Parathyroid adenoma (tissue), 2 donors: Measurements from ENCODE around the gene TMEM121.

Experiments used
- H2AFZ ChIP-seq: fragments of 300-600 bp; sonication (generic); one replicate; pipeline ENCODE4 v1.7.0; 2017; ENCODE audit warnings: antibody characterized with exemption, mild to moderate bottlenecking
- H3K27ac ChIP-seq: fragments of 300-600 bp; sonication (generic); one replicate; pipeline ENCODE4 v1.7.0; 2017
- H3K27me3 ChIP-seq: fragments of 300-600 bp; sonication (generic); one replicate; pipeline ENCODE4 v1.7.0; 2017; ENCODE audit warnings: low read length; ENCODE audit not compliant: control insufficient read depth, insufficient read depth
- H3K36me3 ChIP-seq: fragments of 300-600 bp; sonication (generic); one replicate; pipeline ENCODE4 v1.7.0; 2017; ENCODE audit warnings: low read length; ENCODE audit not compliant: control insufficient read depth, insufficient read depth
- H3K4me1 ChIP-seq: fragments of 300-600 bp; sonication (generic); one replicate; pipeline ENCODE4 v1.7.0; 2017; ENCODE audit warnings: control low read depth
- H3K4me2 ChIP-seq: fragments of 300-600 bp; sonication (generic); one replicate; pipeline ENCODE4 v1.7.0; 2017; ENCODE audit warnings: low read length
- H3K4me3 ChIP-seq: fragments of 300-600 bp; sonication (generic); one replicate; pipeline ENCODE4 v1.7.0; 2017; ENCODE audit warnings: low read depth, low read length
- H3K79me2 ChIP-seq: fragments of 300-600 bp; sonication (generic); one replicate; pipeline ENCODE4 v1.7.0; 2017; ENCODE audit warnings: control low read depth
- H3K9ac ChIP-seq: fragments of 300-600 bp; sonication (generic); one replicate; pipeline ENCODE4 v1.7.0; 2017; ENCODE audit warnings: mild to moderate bottlenecking
- H3K9me3 ChIP-seq: fragments of 300-600 bp; sonication (generic); one replicate; pipeline ENCODE4 v1.7.0; 2017; ENCODE audit warnings: low read length; ENCODE audit not compliant: control insufficient read depth
- TF ChIP-seq, protein P1 (sequence below): fragments of 300-600 bp; sonication (generic); IDR thresholded peaks from one replicate; pipeline ENCODE4 v1.7.0; 2017; ENCODE audit warnings: antibody characterized with exemption, mild to moderate bottlenecking
- donor health status: primary hyperparathyroidism.

TMEM121 gene

DNA sequence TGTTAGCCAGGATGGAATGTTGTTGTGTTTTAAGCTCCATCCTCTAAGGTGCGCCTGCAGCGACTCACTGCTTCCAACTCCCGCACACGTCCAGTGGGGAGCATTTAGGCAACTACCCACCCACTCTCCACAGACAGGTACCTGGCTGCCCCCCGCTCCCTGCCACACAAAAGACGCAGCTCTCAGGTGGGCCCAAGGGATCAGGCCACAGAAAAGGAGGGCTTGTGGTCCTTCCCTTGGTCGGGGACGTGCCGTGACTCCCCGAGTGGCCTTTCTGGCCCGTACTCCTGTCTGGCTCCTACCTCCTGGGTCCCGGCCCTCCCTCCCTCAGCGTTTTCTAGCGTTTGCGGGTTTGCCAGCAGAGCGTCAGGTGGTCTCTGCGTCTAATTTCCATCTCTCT, 19.1 kb upstream of the TMEM121 start:
- H3K9ac ChIP-seq: no peak overlapping the region
- H3K27ac ChIP-seq: no peak overlapping the region
- H3K79me2 ChIP-seq: no peaks in the 10 kb centered on the region
- no peaks in the 10 kb centered on the region for H3K9me3 ChIP-seq
- H3K36me3 ChIP-seq: no peaks in the 10 kb centered on the region
- H2AFZ ChIP-seq: no peak overlapping the region
- no peak overlapping the region for H3K4me3 ChIP-seq
- no peaks in the 10 kb centered on the region for H3K27me3 ChIP-seq
- no peak overlapping the region for H3K4me2 ChIP-seq
- TF ChIP-seq, protein P1, sequence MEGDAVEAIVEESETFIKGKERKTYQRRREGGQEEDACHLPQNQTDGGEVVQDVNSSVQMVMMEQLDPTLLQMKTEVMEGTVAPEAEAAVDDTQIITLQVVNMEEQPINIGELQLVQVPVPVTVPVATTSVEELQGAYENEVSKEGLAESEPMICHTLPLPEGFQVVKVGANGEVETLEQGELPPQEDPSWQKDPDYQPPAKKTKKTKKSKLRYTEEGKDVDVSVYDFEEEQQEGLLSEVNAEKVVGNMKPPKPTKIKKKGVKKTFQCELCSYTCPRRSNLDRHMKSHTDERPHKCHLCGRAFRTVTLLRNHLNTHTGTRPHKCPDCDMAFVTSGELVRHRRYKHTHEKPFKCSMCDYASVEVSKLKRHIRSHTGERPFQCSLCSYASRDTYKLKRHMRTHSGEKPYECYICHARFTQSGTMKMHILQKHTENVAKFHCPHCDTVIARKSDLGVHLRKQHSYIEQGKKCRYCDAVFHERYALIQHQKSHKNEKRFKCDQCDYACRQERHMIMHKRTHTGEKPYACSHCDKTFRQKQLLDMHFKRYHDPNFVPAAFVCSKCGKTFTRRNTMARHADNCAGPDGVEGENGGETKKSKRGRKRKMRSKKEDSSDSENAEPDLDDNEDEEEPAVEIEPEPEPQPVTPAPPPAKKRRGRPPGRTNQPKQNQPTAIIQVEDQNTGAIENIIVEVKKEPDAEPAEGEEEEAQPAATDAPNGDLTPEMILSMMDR: no peak
- H3K4me1 ChIP-seq: no peaks in the 10 kb centered on the region

DNA sequence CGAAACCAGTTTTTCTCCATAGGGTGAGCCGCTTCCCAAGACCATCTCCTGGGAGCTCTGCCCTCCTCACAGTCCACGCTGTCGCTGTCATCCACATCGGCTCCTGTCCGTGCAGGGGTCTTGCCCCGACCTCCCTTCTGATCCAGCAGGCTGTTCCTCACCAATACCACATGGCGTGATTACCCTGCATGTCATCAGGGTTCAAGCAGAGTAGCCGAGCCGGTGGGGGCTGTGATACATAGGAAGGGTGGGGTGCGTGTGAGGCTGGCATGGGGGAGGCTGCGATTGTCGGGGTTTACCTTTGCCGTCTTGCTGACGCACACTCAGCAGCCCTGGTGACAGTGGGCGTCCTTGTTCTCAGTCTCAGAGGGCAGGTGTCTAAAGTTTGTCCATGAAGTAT, 18.3 kb upstream of the TMEM121 start:
- Histone ChIP-seq H3K4me3 (no peak overlapping the region), H3K9ac (no peak overlapping the region), H3K79me2 (no peaks in the 10 kb centered on the region), H3K27ac (no peak overlapping the region), H3K36me3 (no peaks in the 10 kb centered on the region), H3K27me3 (no peaks in the 10 kb centered on the region), H3K9me3 (no peaks in the 10 kb centered on the region), H3K4me1 (no peaks in the 10 kb centered on the region), H2AFZ (no peak overlapping the region), H3K4me2 (no peak overlapping the region)
- TF ChIP-seq, protein P1: no peak

DNA sequence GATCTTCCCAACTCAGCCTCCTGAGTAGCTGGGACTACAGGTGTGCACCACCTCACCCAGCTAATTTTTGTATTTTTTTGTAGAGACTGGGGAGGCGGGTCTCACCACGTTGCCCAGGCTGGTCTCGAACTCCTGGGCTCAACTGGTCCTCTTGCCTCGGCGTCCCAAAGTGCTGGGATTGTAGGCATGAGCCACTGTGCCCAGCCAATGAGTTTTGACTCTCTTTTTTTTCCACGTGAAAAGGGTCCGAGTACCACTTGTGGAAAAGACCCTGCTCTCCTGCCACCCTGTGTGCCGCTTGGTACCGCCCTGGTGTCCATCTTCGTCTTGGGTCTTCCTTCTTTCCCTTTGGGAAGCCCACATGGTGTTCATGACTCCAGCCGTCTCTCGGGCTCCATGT, 17.8 kb upstream of the TMEM121 start:
- Histone ChIP-seq H3K27me3 (no peaks in the 10 kb centered on the region), H3K27ac (no peak overlapping the region), H3K4me2 (no peak overlapping the region), H3K4me3 (no peak overlapping the region), H3K4me1 (no peaks in the 10 kb centered on the region), H3K9me3 (no peaks in the 10 kb centered on the region), H3K79me2 (no peaks in the 10 kb centered on the region), H3K9ac (no peak overlapping the region), H2AFZ (no peak overlapping the region), H3K36me3 (no peaks in the 10 kb centered on the region)
- TF ChIP-seq, protein P1: no peak

DNA sequence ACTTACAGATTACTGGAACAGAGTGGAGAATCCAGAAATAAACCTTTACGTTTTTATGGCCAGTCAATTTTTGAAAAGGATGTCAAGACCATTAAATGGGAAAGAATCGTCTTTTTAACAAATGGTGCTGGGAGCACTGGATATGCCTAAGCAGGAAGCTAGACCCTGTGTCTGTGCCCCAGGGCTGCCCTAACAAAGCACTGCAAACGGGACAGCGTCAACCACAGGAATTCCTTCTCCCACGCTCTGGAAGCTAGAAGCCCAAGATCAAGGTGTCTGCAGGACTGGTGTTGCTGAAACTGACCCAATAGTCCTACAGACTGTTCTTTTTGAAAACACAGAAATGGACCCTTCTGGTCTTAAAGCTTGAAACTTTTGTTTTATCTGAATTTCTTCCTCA, 9.3 kb upstream of the TMEM121 start:
- TF ChIP-seq, protein P1: no peak
- no peak overlapping the region for H3K4me2 ChIP-seq

DNA sequence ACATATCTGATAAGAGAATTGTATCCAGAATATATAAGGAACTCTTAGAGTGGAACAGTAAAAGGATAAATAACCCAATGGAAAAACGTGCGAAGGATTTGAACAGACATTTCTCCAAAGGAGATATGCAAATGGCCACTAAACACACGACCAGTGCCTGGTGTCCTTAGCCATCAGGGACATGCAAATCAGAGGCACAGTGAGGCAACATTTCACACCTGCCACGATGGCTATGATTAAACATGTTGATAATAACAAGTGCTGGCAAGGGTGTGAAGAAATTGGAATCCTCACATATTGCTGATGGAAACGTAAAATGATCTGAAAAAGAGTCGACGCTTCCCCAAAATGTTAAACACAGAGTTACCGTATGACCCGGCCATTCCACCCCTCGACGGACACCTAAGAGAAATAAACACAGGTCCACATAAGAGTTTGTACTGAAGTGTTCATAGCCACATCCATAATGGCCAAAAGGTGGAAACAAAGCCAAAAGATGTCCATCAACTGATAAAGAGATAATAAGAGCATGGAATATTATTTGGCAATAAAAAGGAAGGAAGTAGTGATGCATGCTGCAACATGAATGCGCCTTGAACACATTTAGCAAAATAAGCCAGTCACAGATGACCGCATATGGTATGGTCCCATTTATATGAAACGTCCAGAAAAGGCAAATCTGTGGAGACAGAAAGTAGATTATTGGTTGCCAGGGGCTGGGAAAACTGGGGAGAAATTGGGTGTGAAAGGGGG, 6.3 kb upstream of the TMEM121 start:
- TF ChIP-seq, protein P1: no peak
- Histone ChIP-seq H3K27ac (no peak overlapping the region), H3K9ac (no peak overlapping the region), H3K79me2 (no peaks in the 10 kb centered on the region), H3K4me2 (no peak overlapping the region), H2AFZ (no peak overlapping the region), H3K27me3 (no peaks in the 10 kb centered on the region), H3K36me3 (no peaks in the 10 kb centered on the region), H3K4me3 (no peak overlapping the region), H3K4me1 (no peaks in the 10 kb centered on the region), H3K9me3 (no peaks in the 10 kb centered on the region)

More for the DNA sequence above, 9.3 kb upstream of the TMEM121 start:
- no peaks in the 10 kb centered on the region for H3K27me3 ChIP-seq
- no peaks in the 10 kb centered on the region for H3K79me2 ChIP-seq
- no peaks in the 10 kb centered on the region for H3K4me1 ChIP-seq
- no peaks in the 10 kb centered on the region for H3K9me3 ChIP-seq
- no peak overlapping the region for H2AFZ ChIP-seq
- H3K36me3 ChIP-seq: no peaks in the 10 kb centered on the region
- no peak overlapping the region for H3K4me3 ChIP-seq
- no peak overlapping the region for H3K9ac ChIP-seq
- H3K27ac ChIP-seq: no peak overlapping the region
